PC-3 (cell line): ENCODE results near the gene PABPC1L. TPM values are rescaled to one million over a fixed set of nuclear protein-coding genes. Genes with fewer than 3 reads are reported as not detected.

ENCODE experiments used
- ATAC-seq: fragments of 200-7000 bp; cut with Tn5 transposase; 2 replicates; pipeline ENCODE4 v1.9.1; 2020; ENCODE audit warnings: mild to moderate bottlenecking, moderate library complexity
- BruUV-seq: library from RNA; stranded (reverse); fragments of 400-500 nt; replicated peaks from 2 replicates; lab custom pipeline; 2021; lab: Mats Ljungman, UMichigan
- CTCF ChIA-PET: fragments of 300-600 bp; sonication (Branson Sonifier 250); formaldehyde crosslinking; loops from one replicate; lab custom pipeline; 2022; ENCODE audit warnings: antibody characterized with exemption; lab: Charles Lee
- POLR2A ChIA-PET: fragments of 300-600 bp; sonication (Branson Sonifier 250); formaldehyde crosslinking; loops from one replicate; lab custom pipeline; 2022; ENCODE audit warnings: antibody characterized with exemption; ENCODE audit not compliant: unreplicated experiment; lab: Charles Lee
- DNase-seq: peaks from one replicate; pipeline ENCODE4 v3.0.0-alpha.2; 2015
- H2AFZ ChIP-seq: fragments of 300-600 bp; sonication (generic); 2 replicates; pipeline ENCODE4 v1.6.0; 2016; ENCODE audit warnings: antibody characterized with exemption, low read length
- H3F3A ChIP-seq: fragments of 300-600 bp; sonication (generic); one replicate; pipeline ENCODE4 v1.6.0; 2017; ENCODE audit warnings: antibody characterized with exemption, low read length, control low read depth, mild to moderate bottlenecking; ENCODE audit not compliant: unreplicated experiment
- H3K27ac ChIP-seq: fragments of 300-600 bp; sonication (generic); 2 replicates; pipeline ENCODE4 v1.5.1; 2016; ENCODE audit warnings: mild to moderate bottlenecking, low read length
- H3K27me3 ChIP-seq: fragments of 300-600 bp; sonication (generic); 2 replicates; pipeline ENCODE4 v1.6.1; 2016; ENCODE audit warnings: low read length, mixed read lengths
- H3K36me3 ChIP-seq: fragments of 300-600 bp; sonication (generic); 2 replicates; pipeline ENCODE4 v1.6.1; 2016; ENCODE audit warnings: low read depth, mixed run types, low read length, mixed read lengths
- H3K4me1 ChIP-seq: fragments of 300-600 bp; sonication (generic); 2 replicates; pipeline ENCODE4 v1.5.1; 2016; ENCODE audit warnings: low read length; ENCODE audit not compliant: insufficient read depth
- H3K4me2 ChIP-seq: fragments of 300-600 bp; sonication (generic); 2 replicates; pipeline ENCODE4 v1.6.0; 2016; ENCODE audit warnings: low read length
- H3K4me3 ChIP-seq: fragments of 300-600 bp; sonication (generic); 2 replicates; pipeline ENCODE4 v1.5.1; 2016; ENCODE audit warnings: mild to moderate bottlenecking, low read length, mixed read lengths
- H3K79me2 ChIP-seq: fragments of 300-600 bp; sonication (generic); 2 replicates; pipeline ENCODE4 v1.6.1; 2017; ENCODE audit warnings: low read length, mixed read lengths
- H3K9ac ChIP-seq: fragments of 300-600 bp; sonication (generic); 2 replicates; pipeline ENCODE4 v1.6.0; 2016; ENCODE audit warnings: mild to moderate bottlenecking, low read length
- H3K9me2 ChIP-seq: fragments of 300-600 bp; sonication (generic); replicated peaks from 2 replicates; pipeline ENCODE4 v1.6.1; 2016; ENCODE audit warnings: mixed run types, low read length, mixed read lengths
- H3K9me3 ChIP-seq: fragments of 300-600 bp; sonication (generic); 2 replicates; pipeline ENCODE4 v1.6.1; 2016; ENCODE audit warnings: low read length, mixed read lengths
- H4K20me1 ChIP-seq: fragments of 300-600 bp; sonication (generic); 2 replicates; pipeline ENCODE4 v1.6.1; 2016; ENCODE audit warnings: low read length, mixed read lengths
- CTCF ChIP-seq: fragments of 300-600 bp; sonication (generic); conservative IDR thresholded peaks from 2 replicates; pipeline ENCODE4 v1.5.1; 2017; ENCODE audit warnings: antibody characterized with exemption, low read depth, mild to moderate bottlenecking, low read length
- EZH2 ChIP-seq: fragments of 300-600 bp; sonication (generic); IDR thresholded peaks from one replicate; pipeline ENCODE4 v1.6.1; 2017; ENCODE audit warnings: antibody characterized with exemption, mild to moderate bottlenecking, low read length; ENCODE audit not compliant: unreplicated experiment
- EZH2phosphoT487 ChIP-seq: fragments of 300-600 bp; sonication (generic); IDR thresholded peaks from 2 replicates; pipeline ENCODE4 v1.6.1; 2018; ENCODE audit warnings: mild to moderate bottlenecking, antibody characterized with exemption, low read length, borderline replicate concordance
- intact Hi-C: fragments of 100-400 bp; cut with micrococcal nuclease; formaldehyde crosslinking; loops from 2 replicates; pipeline ENCODE4 v1.9.0; 2023
- total RNA-seq: library from RNA; depleted of rRNA; stranded (reverse); fragments of >200 nt; gene quantifications from 2 replicates; pipeline ENCODE4 v1.2.3, GENCODE V29; 2014

Gene PABPC1L
- total RNA-seq, 1 experiment from 2014 or later = 32.0 TPM

- TF ChIP-seq EZH2 = no peak
- no peak for TF ChIP-seq CTCF
- TF ChIP-seq EZH2phosphoT487 = no peak
Measured at GRCh38 chr20:44979090-44979621, 69.3 kb downstream of the PABPC1L start.

GRCh38 chr20:44981736-44982406 is 72.0 kb downstream of the PABPC1L start:
- H3K4me2 ChIP-seq = no peak overlapping the region
- ChIA-PET CTCF (interaction anchor here (0.6 kb wide), 1 partner anchor 255 kb away, joined by 4 read pairs; no protein-coding TSS in a partner anchor), POLR2A (no interaction called here)
- TF ChIP-seq EZH2 (no peak), EZH2phosphoT487 (no peak)
- no peak overlapping the region for H2AFZ ChIP-seq
- H3K9ac ChIP-seq = no peak overlapping the region
- no peak overlapping the region for H3K27ac ChIP-seq
- H3K36me3 ChIP-seq = peaks cover 24% of the 10 kb centered on the region
- peaks cover 5% of the 10 kb centered on the region; the same call in 1 of the 2 replicates for H3K4me1 ChIP-seq
- no peaks in the 10 kb centered on the region for H4K20me1 ChIP-seq
- no peaks in the 10 kb centered on the region for H3K79me2 ChIP-seq
- H3K4me3 ChIP-seq = no peak overlapping the region
- no peaks in the 10 kb centered on the region for H3F3A ChIP-seq
- H3K27me3 ChIP-seq = no peaks in the 10 kb centered on the region
- no TSS peak for BruUV-seq
- intact Hi-C loops = no loop called here
- H3K9me3 ChIP-seq = no peaks in the 10 kb centered on the region
- ATAC-seq (no peak), DNase-seq (no peak)
- no peaks in the 10 kb centered on the region for H3K9me2 ChIP-seq

More at GRCh38 chr20:44979090-44979621, 69.3 kb downstream of the PABPC1L start:
- no peak overlapping the region for H3K4me2 ChIP-seq
- H3K9ac ChIP-seq = no peak overlapping the region
- CTCF ChIA-PET = no interaction called here
- POLR2A ChIA-PET = no interaction called here
- no peaks in the 10 kb centered on the region for H3K9me2 ChIP-seq
- DNase-seq (peak; percentile 35), ATAC-seq (peak; percentile 35; the same call in 1 of the 2 replicates)
- H4K20me1 ChIP-seq = no peaks in the 10 kb centered on the region
- no peaks in the 10 kb centered on the region for H3F3A ChIP-seq
- H3K9me3 ChIP-seq = no peaks in the 10 kb centered on the region
- no peak overlapping the region for H3K27ac ChIP-seq
- H3K27me3 ChIP-seq = no peaks in the 10 kb centered on the region
- H3K36me3 ChIP-seq = peaks cover 41% of the 10 kb centered on the region
- H2AFZ ChIP-seq = no peak overlapping the region
- BruUV-seq = no TSS peak
- intact Hi-C loops = no loop called here
- no peaks in the 10 kb centered on the region for H3K79me2 ChIP-seq
- no peak overlapping the region for H3K4me3 ChIP-seq
- H3K4me1 ChIP-seq = peaks cover 5% of the 10 kb centered on the region; the same call in 1 of the 2 replicates

- Histone ChIP-seq H3K27me3 (no peaks in the 10 kb centered on the region), H4K20me1 (no peaks in the 10 kb centered on the region), H3K36me3 (peaks cover 30% of the 10 kb centered on the region), H3K27ac (no peak overlapping the region), H3K9ac (no peak overlapping the region), H3K4me3 (no peak overlapping the region), H3K9me3 (no peaks in the 10 kb centered on the region), H3K79me2 (no peaks in the 10 kb centered on the region), H3K4me2 (no peak overlapping the region), H3K9me2 (no peaks in the 10 kb centered on the region), H3K4me1 (peaks cover 5% of the 10 kb centered on the region; the same call in 1 of the 2 replicates), H3F3A (no peaks in the 10 kb centered on the region), H2AFZ (no peak overlapping the region)
- intact Hi-C loops = no loop called here
- ATAC-seq (no peak), DNase-seq (no peak)
- no TSS peak for BruUV-seq
- CTCF ChIA-PET = no interaction called here
- TF ChIP-seq CTCF (no peak), EZH2phosphoT487 (no peak), EZH2 (no peak)
- POLR2A ChIA-PET = no interaction called here
Measured at GRCh38 chr20:44983093-44983674, 73.3 kb downstream of the PABPC1L start.
